B cell (primary cell): ENCODE results near the gene MARF1. TPM values are rescaled to one million over a fixed set of nuclear protein-coding genes. Genes with fewer than 3 reads are reported as not detected.

ENCODE experiments used
- ATAC-seq: fragments of 200-7000 bp; cut with Tn5 transposase; one replicate; pipeline ENCODE4 v1.10.0; 2021; ENCODE audit warnings: low read depth, mild to moderate bottlenecking, moderate number of reproducible peaks, moderate library complexity
- CTCF ChIA-PET: fragments of 350-600 bp; sonication (Branson Sonifier 250); formaldehyde crosslinking; loops from one replicate; lab custom pipeline; 2021; ENCODE audit warnings: antibody characterized with exemption, inconsistent platforms; lab: Charles Lee
- POLR2A ChIA-PET: fragments of 350-600 bp; sonication (Branson Sonifier 250); formaldehyde crosslinking; loops from one replicate; lab custom pipeline; 2021; ENCODE audit warnings: antibody characterized with exemption; lab: Charles Lee
- DNase-seq: peaks from one replicate; pipeline ENCODE4 v3.0.0; 2013
- H2AFZ ChIP-seq: 2 replicates; pipeline ENCODE4 v1.6.1; 2012; ENCODE audit warnings: mild to moderate bottlenecking, low read depth, low read length; ENCODE audit not compliant: insufficient read depth, poor library complexity, severe bottlenecking
- H3K27ac ChIP-seq, 2 donors: 1 replicate in 1 of 2; 2 replicates in 1 of 2; pipeline ENCODE4 v1.5.1; 2012 to 2013; ENCODE audit warnings: low read length in 2 of 2, mild to moderate bottlenecking in 2 of 2, moderate library complexity in 1 of 2
- H3K27me3 ChIP-seq, 4 experiments: fragments of 200-600 bp in 1 of 4; sonication (generic) in 1 of 4; replicated peaks in 1 of 4; 1 replicate in 2 of 4; 2 replicates in 2 of 4; pipeline versions ENCODE4 v1.6.1 to v1.7.0; 2013 to 2016; ENCODE audit warnings: low read length in 3 of 4, mild to moderate bottlenecking in 2 of 4, mixed read lengths in 1 of 4, moderate library complexity in 1 of 4; ENCODE audit not compliant: insufficient read depth in 4 of 4, control insufficient read depth in 3 of 4; ENCODE audit errors: control extremely low read depth in 1 of 4
- H3K36me3 ChIP-seq, 2 experiments: replicated peaks in 1 of 2; 1 replicate in 1 of 2; 2 replicates in 1 of 2; pipeline versions ENCODE4 v1.6.1 to v1.7.1; 2013; ENCODE audit warnings: low read length in 1 of 2; ENCODE audit not compliant: insufficient read depth in 2 of 2, control insufficient read depth in 1 of 2; ENCODE audit errors: control extremely low read depth in 1 of 2, extremely low read depth in 1 of 2
- H3K4me1 ChIP-seq, 2 donors: fragments of 200-600 bp in 1 of 2; sonication (generic) in 1 of 2; 1 replicate in 1 of 2; 2 replicates in 1 of 2; pipeline versions ENCODE4 v1.5.1 to v1.6.1; 2013 to 2017; ENCODE audit warnings: low read length in 2 of 2; ENCODE audit not compliant: control insufficient read depth in 2 of 2, insufficient read depth in 2 of 2
- H3K4me2 ChIP-seq: replicated peaks from 2 replicates; pipeline ENCODE3; 2012; ENCODE audit warnings: mild to moderate bottlenecking, low read depth, low read length; ENCODE audit not compliant: poor library complexity, severe bottlenecking
- H3K4me3 ChIP-seq, 5 experiments: fragments of 200-600 bp in 1 of 5; sonication (generic) in 1 of 5; 1 replicate in 3 of 5; 2 replicates in 2 of 5; pipeline versions ENCODE4 v1.5.1 to v1.7.0; 2011 to 2016; ENCODE audit warnings: low read length in 4 of 5, mild to moderate bottlenecking in 4 of 5, low read depth in 2 of 5, control low read depth in 1 of 5, moderate library complexity in 1 of 5; ENCODE audit not compliant: insufficient read depth in 1 of 5; ENCODE audit errors: control extremely low read depth in 1 of 5, extremely low read depth in 1 of 5
- H3K79me2 ChIP-seq: fragments of 200-600 bp; sonication (generic); one replicate; pipeline ENCODE4 v1.6.0; 2016; ENCODE audit warnings: low read length; ENCODE audit not compliant: control insufficient read depth, insufficient read depth
- H3K9ac ChIP-seq: fragments of 200-600 bp; sonication (generic); 2 replicates; pipeline ENCODE4 v1.6.1; 2017; ENCODE audit warnings: mild to moderate bottlenecking, low read length, moderate library complexity
- H3K9me3 ChIP-seq, 3 donors: one replicate each; pipeline versions ENCODE4 v1.6.1 to v1.7.1; 2013; ENCODE audit warnings: low read length in 2 of 3; ENCODE audit not compliant: control insufficient read depth in 2 of 3, insufficient read depth in 1 of 3; ENCODE audit errors: control extremely low read depth in 1 of 3
- H4K20me1 ChIP-seq: 2 replicates; pipeline ENCODE4 v1.6.0; 2012; ENCODE audit warnings: mild to moderate bottlenecking, low read length; ENCODE audit not compliant: insufficient read depth, control insufficient read depth, poor library complexity, severe bottlenecking
- H3K27ac Mint-ChIP-seq: one replicate; pipeline ENCODE4 v1.8.0; 2021; ENCODE audit warnings: mixed read lengths
- H3K27me3 Mint-ChIP-seq: one replicate; pipeline ENCODE4 v1.8.0; 2021; ENCODE audit warnings: mixed read lengths
- H3K4me1 Mint-ChIP-seq: one replicate; pipeline ENCODE4 v1.8.0; 2021; ENCODE audit warnings: mixed read lengths
- H3K4me3 Mint-ChIP-seq: one replicate; pipeline ENCODE4 v1.8.0; 2021; ENCODE audit warnings: mixed read lengths
- H3K9me3 Mint-ChIP-seq: one replicate; pipeline ENCODE4 v1.8.0; 2022; ENCODE audit warnings: mixed read lengths; ENCODE audit not compliant: insufficient read depth
- EZH2 ChIP-seq: IDR thresholded peaks from 2 replicates; pipeline ENCODE4 v1.6.1; 2012; ENCODE audit warnings: borderline replicate concordance, low read depth, mild to moderate bottlenecking, moderate library complexity, low read length; ENCODE audit not compliant: insufficient read depth, poor library complexity, severe bottlenecking
- WGBS: methylation state at CpG from one replicate; pipeline ENCODE4 v1.1.5; 2013; ENCODE audit warnings: missing lambda C conversion rate; ENCODE audit not compliant: insufficient coverage; 5-methylcytosine and 5-hydroxymethylcytosine counted together
- intact Hi-C: fragments of 100-400 bp; cut with micrococcal nuclease; formaldehyde crosslinking; loops from one replicate; pipeline ENCODE4 v1.10.0; 2022
- polyA plus RNA-seq: library from polyadenylated mRNA; depleted of rRNA; stranded (reverse); fragments of >200 nt; gene quantifications from 2 replicates; pipeline ENCODE4 v1.2.3, GENCODE V29; 2012
- total RNA-seq, 2 donors: library from RNA; stranded (reverse); fragments of 120-200 nt in 1 of 2; gene quantifications; 1 replicate in 1 of 2; 2 replicates in 1 of 2; pipeline versions ENCODE4 v1.2.3 to v1.2.4, GENCODE V29; 2013 to 2022
- TF ChIP-seq, protein P1 (sequence below): fragments of 200-600 bp; IDR thresholded peaks from one replicate; pipeline ENCODE4 v1.8.0; 2022; ENCODE audit warnings: antibody characterized with exemption, mild to moderate bottlenecking

MARF1 gene
- total and polyA plus RNA-seq, 2 donors (not counting 1 experiment from before 2014, with no cell fraction given) = 68.0 to 366 TPM

DNA sequence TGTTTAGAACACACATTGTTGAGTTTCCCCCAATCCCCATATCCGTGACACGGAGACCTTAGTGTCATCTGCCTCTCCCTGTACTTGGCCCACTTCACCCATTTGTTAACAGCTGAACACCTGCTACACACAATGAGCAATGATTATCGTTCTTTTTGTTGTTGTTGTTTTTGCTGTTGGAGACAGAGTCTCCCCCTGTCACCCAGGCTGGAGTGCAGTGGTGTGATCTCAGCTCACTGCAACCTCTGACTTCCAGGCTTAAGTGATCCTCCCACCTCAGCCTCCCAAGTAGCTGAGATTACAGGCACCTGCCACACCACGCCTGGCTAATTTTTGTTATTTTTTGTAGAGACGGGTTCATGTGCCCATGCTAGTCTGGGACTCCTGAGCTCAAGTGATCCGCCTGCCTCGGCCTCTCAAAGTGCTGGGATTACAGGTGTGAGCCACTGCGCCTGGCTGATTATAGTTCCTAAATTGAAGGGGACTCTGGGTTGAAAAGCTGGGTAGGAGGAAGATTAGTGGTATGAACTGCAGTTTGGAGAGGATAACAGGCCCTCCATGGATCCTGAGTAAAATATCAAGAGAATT is 28.7 kb upstream of the MARF1 start:
- peaks cover 2% of the 10 kb centered on the region for H4K20me1 ChIP-seq
- peak overlapping the region; percentile 87 to 95 for H3K27ac ChIP-seq
- 100% methylated on average over 4 of the region's 8 CpGs for WGBS
- H3K4me1 ChIP-seq = peaks cover 19 to 20% of the 10 kb centered on the region in 2 donors
- no peaks in the 10 kb centered on the region for H3K27me3 ChIP-seq
- Mint-ChIP-seq H3K4me1 (peaks cover 38% of the 10 kb centered on the region), H3K27ac (peak overlapping the region; percentile 92), H3K4me3 (no peak overlapping the region), H3K9me3 (no peaks in the 10 kb centered on the region), H3K27me3 (no peaks in the 10 kb centered on the region)
- H2AFZ ChIP-seq = no peak overlapping the region
- no peak overlapping the region for H3K4me2 ChIP-seq
- CTCF ChIA-PET = interaction anchor here (0.8 to 1.1 kb wide), 2 partner anchors 29 to 246 kb away, joined by 3 to 6 read pairs; partner anchors contain the start of gene MARF1
- H3K79me2 ChIP-seq = peaks cover 85% of the 10 kb centered on the region
- ATAC-seq (no peak), DNase-seq (no peak)
- H3K9me3 ChIP-seq = no peaks in the 10 kb centered on the region
- peaks cover 2 to 66% of the 10 kb centered on the region in 2 experiments for H3K36me3 ChIP-seq
- no peak overlapping the region for H3K4me3 ChIP-seq
- no peak for TF ChIP-seq EZH2
- TF ChIP-seq, protein P1, sequence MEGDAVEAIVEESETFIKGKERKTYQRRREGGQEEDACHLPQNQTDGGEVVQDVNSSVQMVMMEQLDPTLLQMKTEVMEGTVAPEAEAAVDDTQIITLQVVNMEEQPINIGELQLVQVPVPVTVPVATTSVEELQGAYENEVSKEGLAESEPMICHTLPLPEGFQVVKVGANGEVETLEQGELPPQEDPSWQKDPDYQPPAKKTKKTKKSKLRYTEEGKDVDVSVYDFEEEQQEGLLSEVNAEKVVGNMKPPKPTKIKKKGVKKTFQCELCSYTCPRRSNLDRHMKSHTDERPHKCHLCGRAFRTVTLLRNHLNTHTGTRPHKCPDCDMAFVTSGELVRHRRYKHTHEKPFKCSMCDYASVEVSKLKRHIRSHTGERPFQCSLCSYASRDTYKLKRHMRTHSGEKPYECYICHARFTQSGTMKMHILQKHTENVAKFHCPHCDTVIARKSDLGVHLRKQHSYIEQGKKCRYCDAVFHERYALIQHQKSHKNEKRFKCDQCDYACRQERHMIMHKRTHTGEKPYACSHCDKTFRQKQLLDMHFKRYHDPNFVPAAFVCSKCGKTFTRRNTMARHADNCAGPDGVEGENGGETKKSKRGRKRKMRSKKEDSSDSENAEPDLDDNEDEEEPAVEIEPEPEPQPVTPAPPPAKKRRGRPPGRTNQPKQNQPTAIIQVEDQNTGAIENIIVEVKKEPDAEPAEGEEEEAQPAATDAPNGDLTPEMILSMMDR = no peak
- intact Hi-C loops = loop anchor here (2.0 to 5.0 kb wide), 2 partner anchors 21 to 34 kb away; partner anchors contain the start of gene NDE1
- POLR2A ChIA-PET = interaction anchor here (2.5 kb wide), 1 partner anchor 29 kb away, joined by 10 read pairs; the partner anchor contains the start of gene MARF1
- H3K9ac ChIP-seq = no peak overlapping the region

DNA sequence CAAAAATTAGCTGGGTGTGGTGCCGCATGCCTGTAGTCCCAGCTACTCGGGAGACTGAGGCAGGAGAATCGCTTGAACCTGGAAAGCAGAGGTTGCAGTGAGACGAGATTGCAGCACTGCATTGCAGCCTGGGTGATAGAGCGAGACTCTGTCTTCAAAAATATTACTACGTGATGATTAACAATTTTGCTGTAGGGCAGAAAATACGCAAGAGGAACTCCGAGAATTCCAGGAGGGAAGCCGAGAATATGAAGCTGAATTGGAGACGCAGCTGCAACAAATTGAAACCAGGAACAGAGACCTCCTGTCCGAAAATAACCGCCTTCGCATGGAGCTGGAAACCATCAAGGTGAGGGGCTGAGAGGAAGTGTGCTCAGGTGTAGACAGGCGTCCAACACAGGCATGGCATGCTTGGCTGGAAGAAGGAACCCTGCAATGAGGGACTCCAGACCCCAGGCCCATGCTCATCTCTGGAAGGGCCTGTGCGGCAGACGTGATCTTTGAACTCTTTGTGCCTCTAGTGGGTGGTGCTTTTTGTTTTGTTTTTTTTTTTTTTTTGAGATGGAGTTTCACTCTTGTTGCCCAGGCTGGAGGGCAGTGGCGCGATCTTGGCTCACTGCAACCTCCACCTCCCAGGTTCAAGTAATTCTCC is 24.3 kb upstream of the MARF1 start:
- TF ChIP-seq EZH2 = no peak
- TF ChIP-seq, protein P1 = no peak
- DNase-seq (no peak), ATAC-seq (no peak)
- no peak overlapping the region for H2AFZ ChIP-seq
- peaks cover 94% of the 10 kb centered on the region for H3K79me2 ChIP-seq
- H3K27me3 Mint-ChIP-seq = no peaks in the 10 kb centered on the region
- POLR2A ChIA-PET = interaction anchor here (0.6 to 0.8 kb wide), 2 partner anchors 8 to 107 kb away, joined by 4 to 5 read pairs; no protein-coding TSS in a partner anchor
- H3K27ac Mint-ChIP-seq = no peak overlapping the region
- no peak overlapping the region for H3K4me2 ChIP-seq
- H4K20me1 ChIP-seq = peaks cover 15% of the 10 kb centered on the region
- H3K27ac ChIP-seq = no peak overlapping the region
- no peaks in the 10 kb centered on the region for H3K9me3 ChIP-seq
- intact Hi-C loops = no loop called here
- H3K4me1 ChIP-seq = peaks cover 0 to 2% of the 10 kb centered on the region in 2 donors
- H3K4me3 ChIP-seq = no peak overlapping the region
- H3K4me1 Mint-ChIP-seq = peaks cover 10% of the 10 kb centered on the region
- 98% methylated on average over 14 of the region's 18 CpGs for WGBS
- no peak overlapping the region for H3K4me3 Mint-ChIP-seq
- CTCF ChIA-PET = interaction anchor here (1.1 to 1.2 kb wide), 2 partner anchors 23 to 37 kb away, joined by 4 read pairs; no protein-coding TSS in a partner anchor
- peaks cover 5 to 75% of the 10 kb centered on the region in 2 experiments for H3K36me3 ChIP-seq
- H3K9me3 Mint-ChIP-seq = no peaks in the 10 kb centered on the region
- H3K9ac ChIP-seq = no peak overlapping the region
- H3K27me3 ChIP-seq = no peaks in the 10 kb centered on the region
